Breast epithelium (tissue), 4 donors: ENCODE measurements around the gene RAB28. TPM values are rescaled to one million over a fixed set of nuclear protein-coding genes. Genes with fewer than 3 reads are reported as not detected.

Experiments used
- DNase-seq, 2 donors: peaks; one replicate each; pipeline ENCODE4 v3.0.0-alpha.2; 2019; ENCODE audit warnings: low spot score in 2 of 2
- H3K27ac ChIP-seq, 2 donors: fragments of 200-600 bp; sonication (generic) in 1 of 2; one replicate each; pipeline ENCODE4 v1.5.1; 2016 to 2019; ENCODE audit warnings: mild to moderate bottlenecking in 1 of 2
- H3K27me3 ChIP-seq, 2 donors: fragments of 200-600 bp; sonication (generic) in 1 of 2; one replicate each; pipeline versions ENCODE4 v1.5.1 to v1.6.0; 2017 to 2019; ENCODE audit warnings: control low read depth in 1 of 2, mild to moderate bottlenecking in 1 of 2
- H3K36me3 ChIP-seq: fragments of 200-600 bp; one replicate; pipeline ENCODE4 v1.5.1; 2019
- H3K4me1 ChIP-seq, 2 donors: fragments of 200-600 bp; sonication (generic); one replicate each; pipeline ENCODE4 v1.5.1; 2016 to 2019; ENCODE audit warnings: control low read depth in 1 of 2
- H3K4me3 ChIP-seq, 3 donors: fragments of 200-600 bp; sonication (generic); 1 replicate in 2 of 3; 2 replicates in 1 of 3; pipeline ENCODE4 v1.5.1; 2016 to 2019; ENCODE audit warnings: mild to moderate bottlenecking in 3 of 3, moderate library complexity in 2 of 3
- H3K9me3 ChIP-seq, 2 donors: fragments of 200-600 bp; sonication (generic) in 1 of 2; one replicate each; pipeline ENCODE4 v1.5.1; 2016 to 2019; ENCODE audit warnings: control low read depth in 1 of 2
- POLR2A ChIP-seq: fragments of 450-650 bp; IDR thresholded peaks from one replicate; pipeline ENCODE4 v1.6.1; 2016; ENCODE audit warnings: antibody characterized with exemption, mild to moderate bottlenecking, moderate library complexity
- POLR2AphosphoS5 ChIP-seq, 3 donors: sonication (generic); formaldehyde crosslinking; IDR thresholded peaks; one replicate each; pipeline ENCODE4 v1.6.1; 2017; ENCODE audit warnings: antibody characterized with exemption in 3 of 3
- intact Hi-C: fragments of 100-400 bp; cut with DNase I; formaldehyde crosslinking; loops from one replicate; pipeline ENCODE4 v1.15.1; 2023; ENCODE audit warnings: low total_unique reads
- total RNA-seq, 3 donors: library from RNA; depleted of rRNA; stranded (reverse); fragments of >200 nt; gene quantifications; one replicate each; pipeline ENCODE4 v1.1.0, GENCODE V29; 2016
- TF ChIP-seq, protein P1 (sequence below), 3 donors: fragments of 450-650 bp; IDR thresholded peaks; one replicate each; pipeline ENCODE4 v1.5.1; 2016 to 2017; ENCODE audit warnings: antibody characterized with exemption in 3 of 3, mild to moderate bottlenecking in 3 of 3, moderate library complexity in 3 of 3

The RAB28 gene
- total RNA-seq, 3 donors from 2014 or later = 21.9 to 27.8 (median 24.3) TPM

DNA sequence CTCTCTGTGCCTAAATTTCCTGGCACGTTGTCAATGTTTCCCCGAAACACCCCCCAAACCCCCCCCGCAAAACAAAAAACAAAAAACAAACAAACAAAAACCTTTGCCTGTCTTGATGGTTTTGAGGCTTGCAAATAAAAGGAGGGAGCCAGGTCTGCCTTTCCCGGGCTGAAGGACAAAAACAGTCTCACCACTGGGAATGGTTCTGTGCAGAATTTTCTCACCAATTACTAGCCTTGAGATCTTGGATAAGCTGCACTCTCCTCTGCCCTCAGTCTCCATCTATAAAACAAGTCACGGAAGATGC lies 44.6 kb upstream of the RAB28 start:
- H3K36me3 ChIP-seq = no peaks in the 10 kb centered on the region
- H3K27me3 ChIP-seq = peaks cover 3 to 100% of the 10 kb centered on the region in 2 donors
- TF ChIP-seq POLR2A (no peak), POLR2AphosphoS5 (IDR thresholded peaks at IDR 0.05) (no peak)
- TF ChIP-seq, protein P1, sequence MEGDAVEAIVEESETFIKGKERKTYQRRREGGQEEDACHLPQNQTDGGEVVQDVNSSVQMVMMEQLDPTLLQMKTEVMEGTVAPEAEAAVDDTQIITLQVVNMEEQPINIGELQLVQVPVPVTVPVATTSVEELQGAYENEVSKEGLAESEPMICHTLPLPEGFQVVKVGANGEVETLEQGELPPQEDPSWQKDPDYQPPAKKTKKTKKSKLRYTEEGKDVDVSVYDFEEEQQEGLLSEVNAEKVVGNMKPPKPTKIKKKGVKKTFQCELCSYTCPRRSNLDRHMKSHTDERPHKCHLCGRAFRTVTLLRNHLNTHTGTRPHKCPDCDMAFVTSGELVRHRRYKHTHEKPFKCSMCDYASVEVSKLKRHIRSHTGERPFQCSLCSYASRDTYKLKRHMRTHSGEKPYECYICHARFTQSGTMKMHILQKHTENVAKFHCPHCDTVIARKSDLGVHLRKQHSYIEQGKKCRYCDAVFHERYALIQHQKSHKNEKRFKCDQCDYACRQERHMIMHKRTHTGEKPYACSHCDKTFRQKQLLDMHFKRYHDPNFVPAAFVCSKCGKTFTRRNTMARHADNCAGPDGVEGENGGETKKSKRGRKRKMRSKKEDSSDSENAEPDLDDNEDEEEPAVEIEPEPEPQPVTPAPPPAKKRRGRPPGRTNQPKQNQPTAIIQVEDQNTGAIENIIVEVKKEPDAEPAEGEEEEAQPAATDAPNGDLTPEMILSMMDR (IDR thresholded peaks at IDR 0.05) = no peak
- no peak for DNase-seq
- peaks cover 12 to 16% of the 10 kb centered on the region in 2 donors for H3K9me3 ChIP-seq
- H3K4me1 ChIP-seq = no peaks in the 10 kb centered on the region
- intact Hi-C loops = no loop called here
- H3K4me3 ChIP-seq = no peak overlapping the region
- H3K27ac ChIP-seq = no peak overlapping the region

DNA sequence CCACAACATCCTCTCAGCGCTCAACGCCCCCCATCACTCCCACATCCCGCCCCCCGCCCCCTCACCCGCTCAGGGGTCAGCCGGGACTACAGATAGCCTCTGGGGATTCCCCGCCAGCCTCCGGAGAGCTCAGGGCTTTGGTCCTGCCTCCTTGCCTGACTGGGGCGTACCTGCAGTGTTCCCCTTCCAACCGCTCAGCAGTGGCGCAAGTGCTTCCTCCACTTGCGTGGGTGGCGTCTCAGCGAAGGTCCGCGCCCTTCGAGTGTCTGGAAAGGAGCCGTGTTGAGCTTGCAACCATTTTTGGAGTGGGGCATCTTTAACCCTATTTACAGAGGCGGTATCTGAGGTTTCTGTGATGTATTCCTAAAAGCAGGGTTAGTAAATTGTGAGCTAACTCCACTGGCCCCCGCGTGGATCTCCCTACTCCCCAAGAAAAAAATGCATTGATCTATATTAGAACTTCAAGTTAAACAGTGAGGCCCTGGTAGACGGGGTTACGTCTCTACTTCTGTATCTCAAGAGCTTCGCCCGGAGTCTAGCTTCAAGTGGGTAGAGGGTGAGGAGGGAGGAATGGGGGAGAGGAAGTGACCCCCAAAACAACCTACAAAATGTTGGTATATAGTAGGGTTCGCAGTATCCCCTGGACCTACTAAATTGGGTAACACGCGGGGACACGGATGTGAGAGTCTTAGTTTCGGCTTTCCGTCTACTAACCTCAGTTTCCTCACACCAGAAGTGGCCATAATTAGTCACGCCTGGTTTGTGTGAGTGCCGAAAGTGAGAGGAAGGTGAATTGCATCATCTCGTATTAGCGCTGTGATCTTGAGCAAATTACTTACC lies 44.1 kb upstream of the RAB28 start:
- Histone ChIP-seq H3K27ac (no peak overlapping the region), H3K9me3 (peaks cover 15 to 18% of the 10 kb centered on the region in 2 donors), H3K4me1 (no peaks in the 10 kb centered on the region), H3K4me3 (peak overlapping the region in 1 of 3 donors; percentile 22), H3K27me3 (peaks cover 5 to 100% of the 10 kb centered on the region in 2 donors), H3K36me3 (no peaks in the 10 kb centered on the region)
- intact Hi-C loops = no loop called here
- no peak for TF ChIP-seq POLR2AphosphoS5 (IDR thresholded peaks at IDR 0.05)
- no peak for TF ChIP-seq POLR2A
- TF ChIP-seq, protein P1 (IDR thresholded peaks at IDR 0.05) = no peak
- DNase-seq = no peak

DNA sequence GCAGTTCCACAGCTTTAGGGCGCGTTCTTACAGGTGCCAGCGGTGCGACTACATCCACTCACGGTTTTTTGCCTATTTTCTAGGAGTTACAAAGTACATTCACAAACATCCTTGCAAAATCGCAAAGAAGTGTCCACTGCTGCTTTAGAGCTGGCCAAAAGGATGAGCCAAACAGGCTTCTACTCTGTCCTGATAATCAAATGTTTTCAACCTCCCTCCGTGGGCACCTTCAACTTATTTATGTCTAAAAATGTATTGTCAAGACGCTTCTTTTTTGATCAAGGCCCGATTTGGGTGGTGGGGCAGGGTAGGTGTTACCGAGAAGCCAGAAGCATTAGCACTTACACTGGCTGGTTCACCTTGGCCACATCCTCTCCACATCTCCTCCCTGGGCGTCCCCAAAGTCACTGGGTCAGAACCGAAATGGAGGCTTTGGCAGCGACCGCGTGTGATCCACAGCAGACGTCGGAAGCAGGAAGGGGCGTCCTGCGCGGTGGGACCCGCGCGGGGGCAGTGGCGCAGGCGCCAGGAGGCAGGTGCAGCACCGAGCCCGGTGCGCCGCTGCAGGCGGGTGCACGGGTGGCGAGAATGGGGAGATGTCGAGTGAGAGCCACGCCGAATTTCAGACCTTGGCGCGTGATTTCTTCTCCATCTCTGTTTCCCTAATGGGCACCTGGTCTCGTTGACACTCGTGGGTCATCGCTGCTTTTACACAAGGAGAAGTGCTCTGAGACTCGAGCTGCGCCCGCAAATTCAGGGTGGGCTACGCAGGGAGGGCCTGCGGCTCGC lies 43.2 kb upstream of the RAB28 start:
- Histone ChIP-seq H3K4me3 (peak overlapping the region in 1 of 3 donors; percentile 22), H3K27ac (no peak overlapping the region), H3K4me1 (no peaks in the 10 kb centered on the region), H3K27me3 (peaks cover 5 to 100% of the 10 kb centered on the region in 2 donors), H3K36me3 (no peaks in the 10 kb centered on the region), H3K9me3 (peaks cover 15 to 18% of the 10 kb centered on the region in 2 donors)
- no peak for DNase-seq
- intact Hi-C loops = no loop called here
- TF ChIP-seq, protein P1 (IDR thresholded peaks at IDR 0.05) = no peak
- TF ChIP-seq POLR2A = no peak
- TF ChIP-seq POLR2AphosphoS5 (IDR thresholded peaks at IDR 0.05) = no peak

DNA sequence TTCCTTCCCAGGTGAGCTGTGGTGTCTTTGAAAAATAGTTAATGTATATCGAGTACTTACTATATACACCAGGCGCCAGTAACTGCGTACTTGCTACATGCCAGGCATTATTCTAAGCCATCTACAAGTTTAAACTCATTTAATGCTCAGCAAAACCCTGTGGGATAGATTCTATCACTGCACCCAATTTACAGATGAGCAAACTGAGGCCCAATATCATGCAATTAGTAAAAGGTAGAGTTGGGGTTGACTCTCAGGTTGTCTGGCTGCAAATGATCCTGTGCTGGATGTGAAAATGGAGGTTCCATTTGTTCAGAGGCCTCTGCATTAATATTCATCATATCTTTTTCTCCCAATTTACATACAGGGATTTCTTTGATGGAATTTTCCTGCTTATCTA lies 42.5 kb upstream of the RAB28 start:
- Histone ChIP-seq H3K4me3 (no peak overlapping the region), H3K27me3 (peaks cover 5 to 98% of the 10 kb centered on the region in 2 donors)
- intact Hi-C loops = no loop called here

More for the DNA sequence above, 42.5 kb upstream of the RAB28 start:
- Histone ChIP-seq H3K27ac (no peak overlapping the region), H3K36me3 (no peaks in the 10 kb centered on the region), H3K4me1 (no peaks in the 10 kb centered on the region), H3K9me3 (peaks cover 15 to 18% of the 10 kb centered on the region in 2 donors)
- DNase-seq = no peak
- TF ChIP-seq, protein P1 (IDR thresholded peaks at IDR 0.05) = no peak
- TF ChIP-seq POLR2AphosphoS5 (IDR thresholded peaks at IDR 0.05) (no peak), POLR2A (no peak)
